SU-DHL-6 (cell line): ENCODE measurements around the gene CACTIN.

ENCODE experiments used
- EZH2phosphoT487 ChIP-seq: fragments of 200-600 bp; sonication (generic), shearing (Covaris generic); conservative IDR thresholded peaks from 2 replicates; pipeline ENCODE4 v1.6.1; 2018; ENCODE audit warnings: mild to moderate bottlenecking, antibody characterized with exemption, low read length, moderate library complexity, mixed read lengths
- TF ChIP-seq, protein P1 (sequence below): fragments of 200-600 bp; sonication (generic); IDR thresholded peaks from one replicate; pipeline ENCODE4 v1.5.1; 2017; ENCODE audit warnings: antibody characterized with exemption, mild to moderate bottlenecking, low read length, moderate library complexity; ENCODE audit not compliant: insufficient read depth, poor library complexity, severe bottlenecking

DNA sequence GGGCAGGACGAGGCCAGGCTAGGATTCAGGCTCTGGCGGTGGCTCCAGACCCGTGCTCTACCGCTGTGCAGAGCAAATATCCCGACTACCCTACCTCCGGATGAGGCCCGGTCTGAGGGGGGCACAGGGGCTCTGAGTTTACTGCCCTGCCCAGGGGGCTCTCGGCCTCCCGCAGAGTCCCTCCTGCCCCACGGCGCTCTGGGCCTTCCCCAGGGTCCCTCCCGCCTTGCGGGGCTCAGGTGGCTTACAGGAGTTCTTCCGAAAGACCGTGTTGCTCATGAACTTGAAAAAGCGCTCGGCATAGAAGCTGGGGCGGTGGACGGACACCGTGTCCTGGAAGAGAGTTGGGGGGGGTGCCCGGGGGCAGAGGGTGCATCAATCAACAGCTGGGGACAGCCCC lies 19.1 kb upstream of the CACTIN start:
- TF ChIP-seq, protein P1, sequence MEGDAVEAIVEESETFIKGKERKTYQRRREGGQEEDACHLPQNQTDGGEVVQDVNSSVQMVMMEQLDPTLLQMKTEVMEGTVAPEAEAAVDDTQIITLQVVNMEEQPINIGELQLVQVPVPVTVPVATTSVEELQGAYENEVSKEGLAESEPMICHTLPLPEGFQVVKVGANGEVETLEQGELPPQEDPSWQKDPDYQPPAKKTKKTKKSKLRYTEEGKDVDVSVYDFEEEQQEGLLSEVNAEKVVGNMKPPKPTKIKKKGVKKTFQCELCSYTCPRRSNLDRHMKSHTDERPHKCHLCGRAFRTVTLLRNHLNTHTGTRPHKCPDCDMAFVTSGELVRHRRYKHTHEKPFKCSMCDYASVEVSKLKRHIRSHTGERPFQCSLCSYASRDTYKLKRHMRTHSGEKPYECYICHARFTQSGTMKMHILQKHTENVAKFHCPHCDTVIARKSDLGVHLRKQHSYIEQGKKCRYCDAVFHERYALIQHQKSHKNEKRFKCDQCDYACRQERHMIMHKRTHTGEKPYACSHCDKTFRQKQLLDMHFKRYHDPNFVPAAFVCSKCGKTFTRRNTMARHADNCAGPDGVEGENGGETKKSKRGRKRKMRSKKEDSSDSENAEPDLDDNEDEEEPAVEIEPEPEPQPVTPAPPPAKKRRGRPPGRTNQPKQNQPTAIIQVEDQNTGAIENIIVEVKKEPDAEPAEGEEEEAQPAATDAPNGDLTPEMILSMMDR, result no peak
- no peak for TF ChIP-seq EZH2phosphoT487
